NCI-H2029 (cell line): Measurements from ENCODE around the gene PDZD7.
"Not testable (repeated sequence)": the region's sequence is repeated elsewhere in the genome, so short reads cannot be mapped to it uniquely, and the experiment has no call there.

ENCODE experiments used
- DNase-seq: peaks from one replicate; lab custom pipeline; 2025; lab: John Stamatoyannopoulos, UW

Gene PDZD7

DNA sequence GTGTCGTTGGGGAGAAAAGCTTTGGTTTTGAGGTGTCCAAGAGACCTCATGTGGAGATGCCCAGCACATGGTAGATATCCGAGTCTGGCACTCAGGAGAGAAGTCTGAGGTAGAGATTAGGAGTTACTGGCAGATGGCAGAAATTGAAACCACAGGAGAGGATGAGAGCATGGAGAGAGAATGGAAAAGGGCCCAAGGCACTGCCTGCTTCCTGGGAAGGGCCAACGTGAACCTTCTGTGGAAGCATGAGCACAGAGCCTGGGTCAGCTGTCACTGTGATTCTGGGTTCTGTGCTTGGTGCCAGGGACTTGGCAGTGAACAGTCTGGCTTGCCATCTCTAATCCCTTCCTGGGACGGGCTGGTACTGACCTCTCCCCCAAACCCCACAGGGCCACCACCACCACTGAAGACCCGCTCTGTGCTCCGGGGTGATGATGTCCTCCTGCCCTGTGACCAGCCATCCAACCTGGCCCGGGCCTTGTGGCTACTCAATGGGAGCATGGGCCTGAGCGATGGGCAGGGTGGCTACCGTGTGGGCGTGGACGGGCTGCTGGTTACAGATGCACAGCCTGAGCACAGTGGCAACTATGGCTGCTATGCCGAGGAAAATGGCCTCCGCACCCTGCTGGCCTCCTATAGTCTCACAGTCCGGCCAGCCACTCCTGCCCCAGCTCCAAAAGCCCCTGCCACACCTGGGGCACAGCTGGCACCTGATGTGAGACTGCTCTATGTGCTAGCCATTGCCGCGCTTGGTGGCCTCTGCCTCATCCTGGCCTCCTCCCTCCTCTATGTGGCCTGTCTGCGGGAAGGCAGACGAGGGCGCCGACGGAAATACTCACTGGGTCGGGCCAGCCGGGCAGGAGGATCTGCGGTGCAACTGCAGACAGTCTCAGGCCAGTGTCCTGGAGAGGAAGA, 47.8 kb downstream of the PDZD7 start:
- no peak for DNase-seq

DNA sequence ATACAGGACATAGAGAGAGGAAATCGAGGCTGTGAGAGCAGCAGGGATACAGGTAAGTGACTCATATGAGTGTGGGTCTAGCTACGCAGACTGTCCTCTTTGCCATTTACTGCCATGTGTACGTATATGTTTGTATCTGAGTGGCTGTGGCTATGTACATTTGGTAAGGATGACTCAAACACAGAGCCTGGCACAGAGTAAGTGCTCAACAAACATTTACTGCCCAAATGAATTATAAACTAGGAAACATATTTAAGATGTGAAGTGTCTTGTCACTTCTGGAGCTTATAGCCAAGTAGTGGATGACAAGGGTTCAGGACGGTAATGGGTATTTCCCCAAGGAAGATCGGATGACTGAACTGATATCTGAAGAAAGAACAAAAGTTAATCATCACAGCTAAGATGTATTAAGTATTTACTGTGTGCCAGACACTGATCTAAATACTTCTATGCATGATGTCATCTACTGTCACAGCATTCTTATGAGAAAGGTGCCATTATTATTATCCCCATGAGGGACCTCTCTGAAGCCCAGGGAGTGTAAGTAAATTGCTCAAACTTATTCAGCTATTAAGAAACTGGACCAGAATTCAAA, 49.7 kb downstream of the PDZD7 start:
- no peak for DNase-seq

DNA sequence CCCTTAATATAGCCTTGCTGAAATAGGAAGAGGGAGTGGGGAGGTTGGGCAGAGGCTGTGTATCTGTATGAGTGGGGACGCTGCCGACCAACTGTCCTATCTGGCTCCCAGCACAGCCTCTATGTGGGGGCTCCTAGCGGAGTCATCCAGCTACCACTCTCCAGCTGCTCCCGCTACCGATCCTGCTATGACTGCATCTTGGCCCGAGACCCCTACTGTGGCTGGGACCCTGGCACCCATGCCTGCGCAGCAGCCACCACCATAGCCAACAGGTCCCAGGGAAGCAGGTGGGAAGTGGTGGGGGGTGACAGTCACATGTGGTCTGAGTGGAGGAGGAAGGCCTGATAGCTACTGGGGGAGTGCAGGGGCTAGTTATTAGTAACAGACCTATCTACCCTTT, 50.2 kb downstream of the PDZD7 start:
- no peak for DNase-seq

DNA sequence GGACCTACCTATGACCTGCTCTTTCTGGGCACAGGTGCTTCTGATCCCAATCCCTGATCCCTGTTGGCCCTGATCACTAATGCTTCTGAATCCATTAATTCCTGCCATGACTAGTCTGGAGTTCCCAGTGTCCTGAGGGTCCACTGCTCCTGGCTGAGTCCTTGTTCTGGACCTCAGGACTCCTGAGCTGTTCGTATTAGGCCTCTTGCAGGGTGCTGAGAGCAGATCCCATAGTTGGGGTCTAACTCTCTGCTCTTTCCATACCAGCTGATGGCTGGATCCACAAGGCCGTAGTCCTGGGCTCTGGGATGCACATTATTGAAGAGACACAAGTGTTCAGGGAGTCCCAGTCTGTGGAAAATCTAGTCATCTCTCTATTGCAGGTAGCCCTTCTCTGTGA, 50.6 kb downstream of the PDZD7 start:
- no peak for DNase-seq

DNA sequence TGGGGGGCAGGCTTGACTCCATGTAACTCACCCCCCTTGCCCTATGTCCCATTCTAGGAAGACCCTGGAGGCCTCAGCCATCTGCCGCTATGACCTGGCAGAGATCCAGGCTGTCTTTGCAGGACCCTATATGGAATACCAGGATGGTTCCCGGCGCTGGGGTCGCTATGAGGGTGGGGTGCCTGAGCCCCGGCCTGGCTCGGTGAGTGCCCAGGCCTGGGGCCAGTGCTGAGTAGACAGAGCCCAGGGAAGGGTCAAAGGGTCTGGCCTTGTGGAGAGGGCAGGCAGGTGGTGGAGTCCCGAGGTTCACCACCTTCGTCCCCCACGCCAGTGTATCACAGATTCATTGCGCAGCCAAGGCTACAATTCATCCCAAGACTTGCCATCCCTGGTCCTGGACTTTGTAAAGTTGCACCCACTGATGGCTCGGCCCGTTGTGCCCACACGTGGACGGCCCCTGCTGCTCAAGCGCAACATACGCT, 51.1 kb downstream of the PDZD7 start:
- DNase-seq, result no peak

DNA sequence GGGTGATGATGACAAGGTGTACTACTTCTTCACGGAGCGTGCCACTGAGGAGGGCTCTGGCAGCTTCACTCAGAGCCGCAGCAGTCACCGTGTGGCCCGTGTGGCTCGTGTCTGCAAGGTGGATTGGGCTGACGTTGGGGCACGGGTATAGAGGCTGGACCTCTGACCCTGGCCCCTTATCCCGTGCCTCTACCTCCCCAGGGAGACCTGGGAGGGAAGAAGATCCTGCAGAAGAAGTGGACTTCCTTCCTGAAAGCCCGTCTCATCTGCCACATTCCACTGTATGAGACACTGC, 52.1 kb downstream of the PDZD7 start:
- no peak for DNase-seq

DNA sequence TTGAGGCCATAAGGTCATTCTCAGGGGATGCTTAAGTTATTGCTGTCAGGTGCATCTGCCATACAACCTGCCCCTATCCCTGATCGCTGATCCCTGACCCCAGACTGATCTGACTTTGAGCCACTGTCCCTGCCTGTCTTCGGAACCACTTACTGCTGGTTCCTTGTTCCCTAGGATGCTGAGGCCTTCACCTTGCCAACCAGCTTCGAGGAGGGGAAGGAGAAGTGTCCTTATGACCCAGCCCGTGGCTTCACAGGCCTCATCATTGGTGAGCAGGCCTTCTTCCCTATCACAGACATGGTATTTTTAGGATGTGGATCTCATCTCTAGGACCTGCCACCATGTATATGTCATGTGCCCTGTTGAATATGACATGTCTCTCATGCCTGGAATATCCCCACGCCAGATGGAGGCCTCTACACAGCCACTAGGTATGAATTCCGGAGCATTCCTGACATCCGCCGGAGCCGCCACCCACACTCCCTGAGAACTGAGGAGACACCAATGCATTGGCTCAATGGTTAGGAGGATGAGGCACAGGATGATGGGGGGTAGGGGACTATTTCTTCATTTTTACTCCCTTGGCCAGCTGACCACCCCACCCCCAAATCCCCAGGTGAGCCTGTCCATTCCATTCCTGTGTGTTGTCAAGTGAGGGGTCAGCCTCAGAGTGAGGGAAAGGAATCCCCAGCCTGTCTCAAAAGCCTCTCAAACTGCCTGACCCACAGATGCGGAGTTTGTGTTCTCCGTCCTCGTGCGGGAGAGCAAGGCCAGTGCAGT, 52.6 kb downstream of the PDZD7 start:
- no peak for DNase-seq

DNA sequence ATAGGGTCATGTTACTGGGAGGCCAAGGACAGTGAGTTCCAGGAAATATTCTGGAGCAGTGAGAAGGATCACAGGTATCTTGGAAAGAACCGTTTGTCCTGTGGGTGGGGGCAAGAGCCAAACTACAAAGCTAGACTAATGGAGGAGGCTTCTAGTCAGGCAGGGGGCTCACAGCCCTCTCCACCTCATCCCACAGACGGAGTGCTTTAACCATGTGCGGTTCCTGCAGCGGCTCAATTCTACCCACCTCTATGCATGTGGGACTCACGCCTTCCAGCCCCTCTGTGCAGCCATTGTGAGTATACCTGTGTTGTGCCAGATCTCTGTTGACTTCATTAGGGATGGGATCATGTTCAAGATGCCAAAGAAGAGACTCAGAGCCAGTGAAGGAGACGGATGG, 53.5 kb downstream of the PDZD7 start:
- DNase-seq, result no peak

DNA sequence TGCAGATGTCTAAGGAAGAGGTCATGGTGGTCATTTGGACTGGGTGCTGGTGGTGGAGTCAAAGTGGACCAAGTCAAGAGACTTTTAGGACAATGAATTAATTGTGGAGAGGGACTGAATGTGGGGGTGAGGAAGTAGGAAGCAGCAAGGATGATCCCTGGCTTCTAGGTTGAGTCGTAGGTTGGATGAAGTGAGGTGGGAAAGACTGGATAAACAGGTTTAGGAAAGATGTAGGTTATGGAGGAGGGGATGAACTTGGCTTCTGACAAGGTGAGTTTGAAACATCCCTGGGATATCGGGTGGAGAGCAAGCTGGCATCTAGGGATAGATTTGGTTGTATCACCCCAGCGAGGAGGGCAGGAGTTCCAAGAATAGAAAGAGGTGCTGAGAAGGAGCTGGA, 54.0 kb downstream of the PDZD7 start:
- DNase-seq, result no peak

DNA sequence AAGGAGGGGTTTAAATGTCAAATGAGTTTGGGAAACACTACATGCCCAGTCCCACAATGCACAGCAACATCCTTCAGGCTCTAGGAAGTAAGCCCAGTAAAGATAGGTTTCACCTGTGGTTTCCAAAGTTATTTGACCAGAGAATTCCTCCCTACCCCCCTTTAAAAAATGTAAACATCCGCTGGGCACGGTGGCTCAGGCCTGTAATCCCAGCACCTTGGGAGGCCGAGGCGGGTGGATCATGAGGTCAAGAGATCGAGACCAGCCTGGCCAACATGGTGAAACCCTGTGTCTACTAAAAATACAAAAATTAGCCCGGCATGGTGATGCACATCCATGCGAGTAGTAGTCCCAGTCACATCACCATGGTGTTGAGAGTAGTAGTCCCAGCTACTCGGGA, 55.5 kb downstream of the PDZD7 start:
- not testable (repeated sequence) for DNase-seq

DNA sequence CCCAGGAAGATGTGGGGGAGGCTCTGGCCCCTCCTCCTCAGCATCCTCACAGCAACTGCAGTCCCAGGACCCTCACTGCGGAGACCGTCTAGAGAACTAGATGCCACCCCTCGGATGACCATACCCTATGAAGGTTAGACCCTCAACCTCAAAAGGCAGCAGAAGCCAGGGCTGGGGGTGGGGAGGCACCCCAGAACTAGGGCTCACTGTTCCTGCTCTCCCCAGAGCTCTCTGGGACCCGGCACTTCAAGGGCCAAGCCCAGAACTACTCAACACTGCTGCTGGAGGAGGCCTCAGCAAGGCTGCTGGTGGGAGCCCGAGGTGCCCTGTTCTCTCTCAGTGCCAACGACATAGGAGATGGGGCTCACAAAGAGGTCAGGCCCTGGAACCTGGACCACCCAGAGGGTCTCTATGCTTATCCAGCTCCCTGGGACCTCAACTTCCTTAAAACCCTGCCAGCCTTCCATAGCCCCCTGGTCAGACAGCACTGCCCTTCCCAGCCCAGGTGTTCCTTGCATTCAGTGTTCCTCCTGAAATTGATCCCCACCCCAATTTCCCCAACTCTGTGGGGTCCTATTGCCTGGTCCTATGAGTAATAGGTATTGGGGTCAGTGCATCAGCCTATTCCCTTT, 57.9 kb downstream of the PDZD7 start:
- no peak for DNase-seq

DNA sequence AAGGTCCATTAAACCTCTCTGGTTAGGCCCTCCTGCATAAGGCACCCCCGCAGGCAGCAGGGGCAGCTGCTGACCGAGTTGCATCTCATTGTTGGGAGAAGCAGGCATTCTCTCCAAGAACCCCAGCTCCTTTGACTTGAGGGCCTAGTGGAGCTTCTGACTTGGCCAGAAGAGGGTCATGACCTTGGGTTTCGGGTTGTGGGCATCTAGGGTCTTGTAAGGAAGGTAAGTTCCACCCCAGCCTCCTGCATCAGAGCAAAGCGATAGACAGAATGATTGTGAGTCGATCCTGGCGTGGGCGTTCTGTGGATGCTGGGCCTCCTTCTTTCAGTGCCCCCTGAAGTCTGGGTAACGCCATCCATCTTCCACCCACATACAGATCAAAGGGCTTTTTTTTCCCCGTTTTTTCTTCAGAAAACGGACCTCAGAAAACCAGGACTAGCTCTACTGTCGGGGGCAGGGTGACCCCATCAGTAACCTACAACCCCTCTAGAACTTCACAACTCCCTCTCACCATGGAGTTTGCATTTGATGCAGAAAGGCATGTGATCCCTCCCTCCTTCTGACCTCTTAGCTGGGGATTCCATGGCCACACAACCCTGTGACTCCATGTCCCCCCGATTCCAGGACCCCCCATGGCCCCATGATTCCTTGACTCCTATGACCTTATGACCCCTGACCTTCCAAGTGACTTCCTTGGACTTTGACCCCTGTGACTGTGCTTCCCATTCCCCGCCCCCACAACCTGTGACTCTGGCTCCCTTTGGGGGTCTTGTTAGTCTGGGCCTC, 58.6 kb downstream of the PDZD7 start:
- DNase-seq, result no peak

DNA sequence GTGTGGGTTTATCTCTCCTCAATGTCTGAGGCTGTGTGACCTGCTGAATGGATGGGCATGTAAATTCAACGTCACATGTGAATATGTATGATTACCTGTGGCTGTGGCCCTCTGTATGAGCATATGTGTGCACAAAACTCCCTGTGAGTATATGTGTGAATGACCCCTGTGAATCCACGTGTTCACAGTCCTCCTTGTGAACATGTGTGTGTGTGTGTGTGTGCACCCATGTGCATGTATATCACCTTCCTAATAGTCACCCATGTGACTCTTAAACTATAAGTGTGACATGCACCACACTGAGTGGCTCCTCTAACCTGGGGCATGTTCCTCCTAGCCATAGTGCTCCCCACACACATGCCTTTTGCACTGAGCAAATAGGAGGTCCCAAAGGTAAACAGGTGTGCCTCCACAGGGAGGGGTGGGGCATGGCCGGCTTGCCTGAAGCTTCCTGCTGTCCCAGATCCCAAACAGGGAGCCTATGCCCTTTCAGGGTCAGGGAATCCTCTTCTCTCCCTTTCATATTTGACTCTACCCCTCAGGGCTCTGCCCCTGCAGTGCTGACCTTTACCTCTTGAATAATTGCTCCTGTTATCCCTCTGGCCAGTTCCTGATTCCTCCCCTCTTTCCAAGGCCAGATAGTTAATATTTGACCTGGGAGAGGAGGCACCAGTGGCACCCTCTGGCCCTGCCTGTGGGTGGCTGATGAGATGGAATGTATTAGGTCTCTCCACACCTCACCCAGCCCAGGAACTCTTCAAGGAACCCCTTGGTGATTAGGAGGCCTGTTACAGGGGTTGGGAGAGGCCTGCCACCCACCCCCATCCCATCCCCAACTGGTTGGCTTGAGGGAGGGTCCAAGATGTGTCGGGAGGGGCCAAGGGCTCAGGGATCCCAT, 59.8 kb downstream of the PDZD7 start:
- DNase-seq, result no peak

DNA sequence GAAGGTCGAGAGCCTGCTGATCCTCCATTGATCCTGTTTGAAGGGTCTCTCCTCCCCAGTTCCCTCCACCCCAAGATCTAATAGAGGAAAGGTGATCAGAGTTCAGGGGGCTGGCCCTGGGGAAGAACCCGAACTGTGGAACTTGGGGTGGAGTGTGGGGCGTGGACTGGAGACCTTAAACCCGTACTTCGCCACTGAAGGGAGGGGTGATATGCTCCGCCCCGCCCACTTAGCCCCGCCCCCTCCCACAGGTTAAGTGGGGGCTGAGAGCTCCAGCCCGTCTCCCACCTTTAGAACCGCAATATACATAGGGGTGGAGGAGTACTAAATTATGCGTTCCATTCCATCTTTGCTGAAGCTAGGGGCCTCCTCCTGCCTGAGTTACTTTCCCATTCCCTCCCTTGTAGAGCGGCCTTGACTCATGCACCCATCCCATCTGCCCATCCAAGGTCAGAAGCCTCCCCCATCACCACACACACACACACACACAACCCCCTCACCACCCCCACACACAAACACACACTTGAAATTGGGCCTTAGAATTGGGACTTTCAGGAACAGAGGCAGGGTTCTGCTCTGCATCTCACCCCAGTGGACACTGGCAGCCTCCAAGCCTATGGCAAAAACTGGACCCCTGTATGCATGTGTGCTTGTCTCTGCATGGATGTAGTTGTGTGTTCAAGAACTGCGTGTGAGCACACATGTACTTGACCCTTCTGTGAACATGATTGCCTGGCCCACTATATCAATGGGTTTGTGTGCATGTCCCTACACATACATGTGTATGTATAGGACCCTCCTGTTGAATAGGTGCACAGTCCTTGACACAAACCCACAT, 60.6 kb downstream of the PDZD7 start:
- DNase-seq, result no peak

DNA sequence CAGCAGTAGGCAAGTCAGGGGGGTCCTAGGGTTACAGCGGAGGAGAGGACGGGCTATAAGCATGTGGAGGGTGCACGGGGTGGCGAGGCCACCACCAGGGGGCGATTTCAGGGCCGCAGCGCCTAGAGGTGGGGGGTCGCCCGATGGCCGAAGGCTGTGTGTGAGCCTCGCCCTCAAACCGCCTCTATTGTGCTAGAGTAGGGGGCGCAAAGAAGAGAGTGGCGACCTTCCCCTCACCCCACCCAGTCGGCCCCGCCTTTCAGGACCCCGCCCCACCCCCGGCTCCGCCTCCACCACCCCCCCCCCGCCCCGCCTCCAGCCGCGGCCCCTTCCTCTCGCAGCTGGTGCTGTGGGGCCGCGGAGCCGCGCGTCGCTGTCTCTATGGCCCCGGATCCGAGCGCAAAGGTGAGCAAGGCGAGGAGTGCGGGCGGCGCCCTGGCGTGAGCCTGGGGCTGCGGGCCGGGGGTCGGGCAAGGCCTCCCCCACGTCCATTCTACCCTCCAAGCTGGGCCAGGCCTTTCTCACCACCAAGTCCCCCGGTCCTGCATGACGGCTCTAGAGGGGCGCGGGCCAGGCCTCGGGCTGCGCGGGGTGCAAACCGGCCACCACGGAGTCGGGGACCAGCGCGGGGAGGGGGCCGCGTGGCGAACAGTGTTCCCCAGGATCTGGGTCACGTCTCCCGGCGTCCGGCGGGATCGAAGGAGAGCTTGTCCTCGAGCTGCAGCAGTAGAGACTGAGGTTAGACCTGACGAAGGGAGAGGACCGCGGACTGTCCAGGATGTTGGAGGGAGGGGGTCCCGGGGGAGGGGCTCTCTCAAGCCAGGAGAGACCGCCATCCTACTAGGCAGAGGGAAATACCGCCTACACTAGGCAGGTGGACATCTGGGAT, 61.5 kb downstream of the PDZD7 start, which contains the start of gene SEMA4G:
TSS of gene SEMA4G (plus strand) at position 318 of the 889 bp plus-strand sequence. CDS start 3,409 bp downstream, outside the sequence.
- DNase-seq, result no peak

DNA sequence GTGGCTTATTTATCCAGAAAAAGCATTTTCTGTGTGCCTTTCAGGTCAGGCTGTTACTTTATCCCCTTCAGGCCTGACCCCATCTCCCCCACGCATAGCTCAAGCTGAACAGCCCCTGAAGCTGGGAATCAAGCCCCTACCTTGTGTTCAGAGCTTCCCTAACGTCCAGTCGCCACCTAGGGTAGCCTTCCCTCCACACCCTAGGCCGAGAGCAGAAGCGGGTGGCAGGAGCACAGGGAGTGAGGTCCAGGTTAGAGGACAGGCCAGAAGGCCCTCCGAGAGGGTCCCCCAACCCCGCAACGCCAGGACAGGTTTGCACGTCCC, 62.1 kb downstream of the PDZD7 start:
- DNase-seq, result no peak

DNA sequence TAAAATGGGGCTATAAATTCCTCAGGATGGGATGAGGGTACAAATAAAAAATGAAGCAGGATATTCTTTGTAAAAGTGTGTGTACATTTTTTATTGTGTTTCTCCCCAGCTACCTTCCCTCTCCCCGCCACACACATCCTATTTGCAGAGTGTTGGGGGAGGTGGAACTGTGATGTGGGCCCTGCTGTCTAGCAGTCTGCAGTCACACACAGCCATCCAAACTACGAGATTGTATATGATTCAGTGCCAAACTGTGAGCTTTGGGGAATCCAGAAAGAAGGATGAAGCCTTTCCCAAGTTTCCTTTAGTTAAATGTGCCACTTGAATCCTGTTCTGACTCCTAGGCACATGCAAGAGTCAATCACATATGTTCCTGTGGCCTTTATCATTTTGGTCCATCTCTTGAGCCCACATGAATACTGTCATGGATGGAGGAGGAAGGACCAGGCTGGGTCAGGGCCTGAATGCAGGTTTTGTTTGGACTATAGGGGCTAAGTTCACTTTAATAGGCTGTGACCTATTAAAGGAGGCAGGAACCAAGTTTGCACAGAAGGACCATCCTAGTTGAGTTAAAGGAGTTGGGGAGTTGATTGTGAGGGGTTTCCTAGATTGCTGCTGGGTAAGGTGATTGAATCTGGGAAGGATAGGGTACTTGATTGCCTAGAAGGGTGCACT, 62.7 kb downstream of the PDZD7 start:
- no peak for DNase-seq

DNA sequence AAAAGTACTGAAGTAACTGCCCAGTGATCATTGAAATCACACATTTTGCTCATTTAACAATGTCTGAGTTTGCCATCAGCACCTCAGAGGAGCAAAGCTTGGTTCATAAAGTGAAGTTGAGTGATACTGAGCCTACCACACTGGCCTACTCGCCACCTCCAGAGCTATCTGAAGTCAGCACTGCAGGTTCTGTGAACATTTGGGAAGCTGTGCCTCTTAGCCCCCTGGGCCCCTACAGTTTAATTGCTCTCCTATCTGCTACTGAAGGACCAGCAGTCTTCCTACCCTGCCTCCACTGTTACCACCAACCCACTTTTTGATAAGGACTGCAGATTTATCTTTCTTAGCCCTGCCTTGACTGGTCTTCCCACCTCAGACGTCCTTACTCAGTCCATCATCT, 63.6 kb downstream of the PDZD7 start:
- DNase-seq, result no peak
